ENCODE measurements around the gene FBH1.

DNA sequence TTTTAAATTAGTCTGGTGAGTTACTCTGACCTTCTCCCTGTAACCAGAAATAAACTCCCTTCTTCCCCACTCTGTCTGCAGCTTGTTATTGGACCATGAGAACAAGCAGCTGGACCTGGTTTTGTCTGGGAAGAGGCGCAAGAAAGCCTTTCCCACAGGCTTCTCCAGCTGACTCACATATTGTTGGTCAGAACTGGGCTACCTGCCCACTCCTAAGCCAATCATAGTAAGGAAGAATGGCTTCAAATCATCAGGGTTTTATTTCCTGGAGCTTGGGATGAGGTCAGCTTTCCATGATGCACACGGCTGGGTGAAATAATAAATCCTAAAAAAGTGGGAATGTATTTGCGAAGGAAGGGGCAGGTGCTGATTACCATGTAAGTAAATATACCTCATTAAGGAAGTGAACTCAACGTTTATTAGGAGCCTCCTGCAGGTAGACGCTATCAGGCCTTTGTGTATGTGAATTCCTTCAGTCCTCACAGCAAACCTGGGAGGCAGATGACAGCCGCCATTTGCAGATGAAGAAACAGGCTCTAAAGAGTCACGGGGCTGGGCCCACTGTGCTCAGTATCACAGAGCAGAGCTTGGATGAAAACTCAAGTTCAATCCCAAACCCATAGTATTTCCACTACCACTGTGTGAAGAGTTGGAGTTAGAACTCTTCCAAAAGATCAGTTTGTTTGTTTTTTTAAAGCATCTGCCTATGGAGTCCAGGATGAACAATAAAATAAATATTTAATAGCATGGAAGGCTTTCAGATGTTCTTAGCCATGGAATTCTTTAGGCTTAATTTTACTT lies 54.5 kb downstream of the FBH1 start:
- TF ChIP-seq POLR2A (IDR thresholded peaks at IDR 0.05) = peak; percentile 34
- TF ChIP-seq, protein P1, sequence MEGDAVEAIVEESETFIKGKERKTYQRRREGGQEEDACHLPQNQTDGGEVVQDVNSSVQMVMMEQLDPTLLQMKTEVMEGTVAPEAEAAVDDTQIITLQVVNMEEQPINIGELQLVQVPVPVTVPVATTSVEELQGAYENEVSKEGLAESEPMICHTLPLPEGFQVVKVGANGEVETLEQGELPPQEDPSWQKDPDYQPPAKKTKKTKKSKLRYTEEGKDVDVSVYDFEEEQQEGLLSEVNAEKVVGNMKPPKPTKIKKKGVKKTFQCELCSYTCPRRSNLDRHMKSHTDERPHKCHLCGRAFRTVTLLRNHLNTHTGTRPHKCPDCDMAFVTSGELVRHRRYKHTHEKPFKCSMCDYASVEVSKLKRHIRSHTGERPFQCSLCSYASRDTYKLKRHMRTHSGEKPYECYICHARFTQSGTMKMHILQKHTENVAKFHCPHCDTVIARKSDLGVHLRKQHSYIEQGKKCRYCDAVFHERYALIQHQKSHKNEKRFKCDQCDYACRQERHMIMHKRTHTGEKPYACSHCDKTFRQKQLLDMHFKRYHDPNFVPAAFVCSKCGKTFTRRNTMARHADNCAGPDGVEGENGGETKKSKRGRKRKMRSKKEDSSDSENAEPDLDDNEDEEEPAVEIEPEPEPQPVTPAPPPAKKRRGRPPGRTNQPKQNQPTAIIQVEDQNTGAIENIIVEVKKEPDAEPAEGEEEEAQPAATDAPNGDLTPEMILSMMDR (IDR thresholded peaks at IDR 0.05) = no peak

All from right lobe of liver (tissue), 4 donors.